Breast epithelium (tissue), 4 donors: ENCODE results near the gene ADAMTS2. TPM values are rescaled to one million over a fixed set of nuclear protein-coding genes. Genes with fewer than 3 reads are reported as not detected.

Source experiments
- DNase-seq, 2 donors: peaks; one replicate each; pipeline ENCODE4 v3.0.0-alpha.2; 2019; ENCODE audit warnings: low spot score in 2 of 2
- H3K27ac ChIP-seq, 2 donors: fragments of 200-600 bp; sonication (generic) in 1 of 2; one replicate each; pipeline ENCODE4 v1.5.1; 2016 to 2019; ENCODE audit warnings: mild to moderate bottlenecking in 1 of 2
- H3K27me3 ChIP-seq, 2 donors: fragments of 200-600 bp; sonication (generic) in 1 of 2; one replicate each; pipeline versions ENCODE4 v1.5.1 to v1.6.0; 2017 to 2019; ENCODE audit warnings: control low read depth in 1 of 2, mild to moderate bottlenecking in 1 of 2
- H3K36me3 ChIP-seq: fragments of 200-600 bp; one replicate; pipeline ENCODE4 v1.5.1; 2019
- H3K4me1 ChIP-seq, 2 donors: fragments of 200-600 bp; sonication (generic); one replicate each; pipeline ENCODE4 v1.5.1; 2016 to 2019; ENCODE audit warnings: control low read depth in 1 of 2
- H3K4me3 ChIP-seq, 3 donors: fragments of 200-600 bp; sonication (generic); 1 replicate in 2 of 3; 2 replicates in 1 of 3; pipeline ENCODE4 v1.5.1; 2016 to 2019; ENCODE audit warnings: mild to moderate bottlenecking in 3 of 3, moderate library complexity in 2 of 3
- H3K9me3 ChIP-seq, 2 donors: fragments of 200-600 bp; sonication (generic) in 1 of 2; one replicate each; pipeline ENCODE4 v1.5.1; 2016 to 2019; ENCODE audit warnings: control low read depth in 1 of 2
- POLR2A ChIP-seq: fragments of 450-650 bp; IDR thresholded peaks from one replicate; pipeline ENCODE4 v1.6.1; 2016; ENCODE audit warnings: antibody characterized with exemption, mild to moderate bottlenecking, moderate library complexity
- POLR2AphosphoS5 ChIP-seq, 3 donors: sonication (generic); formaldehyde crosslinking; IDR thresholded peaks; one replicate each; pipeline ENCODE4 v1.6.1; 2017; ENCODE audit warnings: antibody characterized with exemption in 3 of 3
- intact Hi-C: fragments of 100-400 bp; cut with DNase I; formaldehyde crosslinking; loops from one replicate; pipeline ENCODE4 v1.15.1; 2023; ENCODE audit warnings: low total_unique reads
- total RNA-seq, 3 donors: library from RNA; depleted of rRNA; stranded (reverse); fragments of >200 nt; gene quantifications; one replicate each; pipeline ENCODE4 v1.1.0, GENCODE V29; 2016
- TF ChIP-seq, protein P1 (sequence below), 3 donors: fragments of 450-650 bp; IDR thresholded peaks; one replicate each; pipeline ENCODE4 v1.5.1; 2016 to 2017; ENCODE audit warnings: antibody characterized with exemption in 3 of 3, mild to moderate bottlenecking in 3 of 3, moderate library complexity in 3 of 3

ADAMTS2 gene
- total RNA-seq, 3 donors from 2014 or later, result 11.3 to 51.8 (median 19.7) TPM

DNA sequence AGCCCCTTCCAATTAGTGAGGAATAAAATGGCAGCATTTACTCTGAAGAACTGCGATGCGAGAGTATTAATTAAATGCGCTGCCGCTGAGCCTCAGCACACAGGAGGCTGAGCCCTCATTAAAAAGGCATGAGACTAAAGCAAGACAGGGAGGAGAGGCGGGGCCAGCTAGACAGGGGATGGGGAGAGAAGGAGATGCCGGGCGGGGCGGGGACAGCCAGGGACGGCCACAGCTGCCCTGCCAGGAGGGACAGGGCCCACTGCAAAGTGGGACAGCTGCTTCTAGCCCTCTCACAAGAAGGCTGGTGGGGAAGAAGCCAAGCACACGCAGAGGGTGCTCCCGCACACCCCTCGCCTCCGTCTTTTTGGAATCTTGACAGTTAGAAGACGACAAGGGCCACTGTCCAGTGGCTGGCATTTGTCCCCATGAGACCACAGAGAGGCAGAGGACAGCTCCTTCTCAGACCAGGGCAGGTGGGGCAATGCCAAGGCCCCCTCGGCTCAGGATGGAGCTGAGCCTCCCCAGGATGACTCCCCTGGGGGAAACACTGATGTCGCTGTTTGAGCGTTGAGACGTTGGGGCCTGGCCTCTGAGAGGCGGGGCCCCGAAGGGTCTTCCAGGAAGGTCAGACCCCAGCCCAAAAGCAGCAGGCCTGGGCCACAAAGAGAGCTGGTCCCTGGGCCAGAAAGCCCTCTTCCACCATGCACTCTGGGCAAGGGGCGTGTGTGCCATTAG, 26.9 kb downstream of the ADAMTS2 start:
- H3K36me3 ChIP-seq, result no peaks in the 10 kb centered on the region
- peaks cover 5 to 7% of the 10 kb centered on the region in 2 donors for H3K9me3 ChIP-seq
- TF ChIP-seq POLR2AphosphoS5 (IDR thresholded peaks at IDR 0.05) (no peak), POLR2A (no peak)
- TF ChIP-seq, protein P1, sequence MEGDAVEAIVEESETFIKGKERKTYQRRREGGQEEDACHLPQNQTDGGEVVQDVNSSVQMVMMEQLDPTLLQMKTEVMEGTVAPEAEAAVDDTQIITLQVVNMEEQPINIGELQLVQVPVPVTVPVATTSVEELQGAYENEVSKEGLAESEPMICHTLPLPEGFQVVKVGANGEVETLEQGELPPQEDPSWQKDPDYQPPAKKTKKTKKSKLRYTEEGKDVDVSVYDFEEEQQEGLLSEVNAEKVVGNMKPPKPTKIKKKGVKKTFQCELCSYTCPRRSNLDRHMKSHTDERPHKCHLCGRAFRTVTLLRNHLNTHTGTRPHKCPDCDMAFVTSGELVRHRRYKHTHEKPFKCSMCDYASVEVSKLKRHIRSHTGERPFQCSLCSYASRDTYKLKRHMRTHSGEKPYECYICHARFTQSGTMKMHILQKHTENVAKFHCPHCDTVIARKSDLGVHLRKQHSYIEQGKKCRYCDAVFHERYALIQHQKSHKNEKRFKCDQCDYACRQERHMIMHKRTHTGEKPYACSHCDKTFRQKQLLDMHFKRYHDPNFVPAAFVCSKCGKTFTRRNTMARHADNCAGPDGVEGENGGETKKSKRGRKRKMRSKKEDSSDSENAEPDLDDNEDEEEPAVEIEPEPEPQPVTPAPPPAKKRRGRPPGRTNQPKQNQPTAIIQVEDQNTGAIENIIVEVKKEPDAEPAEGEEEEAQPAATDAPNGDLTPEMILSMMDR (IDR thresholded peaks at IDR 0.05), result no peak
- peaks cover 0 to 6% of the 10 kb centered on the region in 2 donors for H3K4me1 ChIP-seq
- H3K4me3 ChIP-seq, result no peak overlapping the region
- DNase-seq, result no peak
- intact Hi-C loops, result no loop called here
- no peak overlapping the region for H3K27ac ChIP-seq
- H3K27me3 ChIP-seq, result no peaks in the 10 kb centered on the region

DNA sequence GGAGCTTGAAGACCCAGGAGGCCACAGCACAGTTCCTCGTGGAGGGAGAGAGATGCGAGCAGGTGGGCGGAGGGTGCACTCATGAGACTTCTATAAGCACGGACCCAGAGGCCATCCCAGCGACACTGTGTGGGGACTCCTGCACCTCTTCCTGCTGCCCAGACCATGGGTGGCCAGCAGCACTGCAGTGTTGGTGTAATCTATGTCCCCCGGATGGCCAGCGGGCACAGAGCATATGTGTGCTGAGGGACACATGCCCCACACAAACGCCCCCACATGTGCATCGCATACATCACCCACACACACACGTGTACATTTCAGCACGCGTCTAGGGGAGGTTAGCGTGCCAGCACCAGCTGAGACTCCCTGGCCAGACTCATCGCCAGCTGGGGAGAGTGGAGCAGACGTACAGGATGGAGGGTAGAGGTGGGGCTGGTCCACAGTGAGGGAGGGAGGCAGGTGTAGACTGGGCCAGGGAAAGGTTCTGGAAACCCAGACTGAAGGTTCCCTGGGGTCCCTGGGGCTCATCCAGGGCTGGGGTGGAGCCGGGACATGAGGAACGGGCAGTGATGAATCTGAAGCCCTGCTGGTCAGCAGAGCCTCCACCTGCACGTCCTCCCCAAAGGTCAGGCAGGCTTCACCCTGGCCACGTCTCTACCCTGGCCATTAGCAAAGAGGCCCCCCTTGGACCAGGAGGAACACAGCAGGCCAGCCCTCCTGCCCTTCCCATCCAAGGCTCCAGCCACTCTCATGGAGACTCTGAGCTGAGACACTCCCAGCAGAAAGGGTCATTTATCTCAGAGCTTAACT, 27.6 kb downstream of the ADAMTS2 start:
- intact Hi-C loops, result no loop called here
- H3K9me3 ChIP-seq, result peaks cover 7% of the 10 kb centered on the region in 2 donors
- peaks cover 0 to 6% of the 10 kb centered on the region in 2 donors for H3K4me1 ChIP-seq
- H3K27me3 ChIP-seq, result no peaks in the 10 kb centered on the region
- no peak overlapping the region for H3K4me3 ChIP-seq
- H3K27ac ChIP-seq, result peak overlapping the region in 1 of 2 donors; percentile 12
- no peaks in the 10 kb centered on the region for H3K36me3 ChIP-seq
- TF ChIP-seq POLR2A, result no peak
- TF ChIP-seq POLR2AphosphoS5 (IDR thresholded peaks at IDR 0.05), result no peak
- TF ChIP-seq, protein P1 (IDR thresholded peaks at IDR 0.05), result no peak
- DNase-seq, result no peak

DNA sequence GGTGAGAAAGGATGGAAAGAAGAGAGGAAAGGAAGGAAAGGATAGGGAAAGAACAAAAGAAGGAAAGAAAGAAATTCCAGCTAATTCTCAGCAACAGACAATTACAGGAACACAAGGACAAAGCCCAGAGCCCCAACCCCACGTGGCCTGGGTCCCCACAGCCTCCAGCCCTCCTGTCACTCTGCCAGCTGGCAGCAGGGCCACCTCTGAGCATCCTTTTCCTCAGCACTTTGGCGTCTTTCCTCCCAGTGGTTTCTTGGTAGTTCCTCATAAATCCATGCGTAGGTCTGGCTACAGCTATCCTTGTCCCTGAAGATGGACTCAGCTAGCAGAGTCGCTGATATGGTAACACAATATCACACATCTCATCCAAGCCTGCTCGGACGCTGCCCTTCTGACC, 28.3 kb downstream of the ADAMTS2 start:
- H3K36me3 ChIP-seq, result no peaks in the 10 kb centered on the region
- H3K4me3 ChIP-seq, result no peak overlapping the region
- intact Hi-C loops, result no loop called here
- TF ChIP-seq, protein P1 (IDR thresholded peaks at IDR 0.05), result no peak
- TF ChIP-seq POLR2A (no peak), POLR2AphosphoS5 (IDR thresholded peaks at IDR 0.05) (no peak)
- no peak for DNase-seq
- peaks cover 7 to 8% of the 10 kb centered on the region in 2 donors for H3K9me3 ChIP-seq
- H3K27ac ChIP-seq, result no peak overlapping the region
- H3K4me1 ChIP-seq, result peaks cover 0 to 6% of the 10 kb centered on the region in 2 donors
- H3K27me3 ChIP-seq, result no peaks in the 10 kb centered on the region

DNA sequence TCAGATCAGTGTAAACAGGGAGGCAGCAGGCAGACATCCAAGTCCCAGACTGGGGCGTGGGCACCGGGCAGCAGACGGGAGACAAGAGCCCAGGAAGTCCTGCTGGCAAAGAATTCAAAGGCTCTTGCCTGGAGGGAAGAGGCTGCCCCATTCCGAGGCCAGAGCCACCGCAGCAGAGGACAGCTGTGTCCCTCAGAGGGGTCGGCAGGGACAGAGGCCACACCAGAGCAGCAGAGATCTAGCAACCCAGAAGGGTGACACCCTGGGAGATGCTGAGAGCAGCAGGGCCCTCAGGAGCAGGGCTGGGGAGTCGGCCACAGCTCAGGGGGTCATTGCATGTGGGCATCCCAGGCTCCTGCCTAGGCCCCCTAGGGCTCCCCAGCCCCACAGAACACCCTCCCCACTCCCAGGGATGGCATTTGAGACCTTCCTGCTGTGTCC, 29.1 kb downstream of the ADAMTS2 start:
- peak overlapping the region; percentile 43 to 79 for H3K27ac ChIP-seq
- TF ChIP-seq, protein P1 (IDR thresholded peaks at IDR 0.05), result no peak
- no peak for TF ChIP-seq POLR2AphosphoS5 (IDR thresholded peaks at IDR 0.05)
- TF ChIP-seq POLR2A, result no peak
- intact Hi-C loops, result no loop called here

More for the DNA sequence above, 29.1 kb downstream of the ADAMTS2 start:
- Histone ChIP-seq H3K4me1 (peaks cover 0 to 6% of the 10 kb centered on the region in 2 donors), H3K4me3 (no peak overlapping the region), H3K36me3 (no peaks in the 10 kb centered on the region), H3K9me3 (peaks cover 7 to 8% of the 10 kb centered on the region in 2 donors), H3K27me3 (no peaks in the 10 kb centered on the region)
- no peak for DNase-seq
